Panc1 (cell line): ENCODE data around the gene ARL14EPL. TPM values are rescaled to one million over a fixed set of nuclear protein-coding genes. Genes with fewer than 3 reads are reported as not detected.

Experiments used
- ATAC-seq: fragments of 200-7000 bp; cut with Tn5 transposase; 2 replicates; pipeline ENCODE4 v1.9.1; 2020; ENCODE audit warnings: mild to moderate bottlenecking, moderate library complexity
- BruUV-seq: library from RNA; stranded (reverse); fragments of 400-500 nt; replicated peaks from 2 replicates; lab custom pipeline; 2021; lab: Mats Ljungman, UMichigan
- CTCF ChIA-PET: fragments of 300-600 bp; sonication (Branson Sonifier 250); formaldehyde crosslinking; loops from one replicate; lab custom pipeline; 2022; ENCODE audit warnings: antibody characterized with exemption; lab: Charles Lee
- POLR2A ChIA-PET: fragments of 300-600 bp; sonication (Branson Sonifier 250); formaldehyde crosslinking; loops from one replicate; lab custom pipeline; 2022; ENCODE audit warnings: antibody characterized with exemption; lab: Charles Lee
- DNase-seq: peaks from one replicate; pipeline ENCODE4 v3.0.0-alpha.2; 2010; ENCODE audit warnings: low read depth, low spot score
- H3K27ac ChIP-seq: 2 replicates; pipeline ENCODE4 v1.5.1; 2011; ENCODE audit warnings: mild to moderate bottlenecking, low read length, inconsistent platforms
- H3K27me3 ChIP-seq: fragments of 200-500 bp; sonication (Bioruptor generic); 2 replicates; pipeline ENCODE4 v1.6.0; 2014; ENCODE audit warnings: low read length, inconsistent platforms; ENCODE audit not compliant: control insufficient read depth, insufficient read depth
- H3K36me3 ChIP-seq: fragments of 200-500 bp; sonication (Bioruptor generic); 2 replicates; pipeline ENCODE4 v1.5.1; 2014; ENCODE audit warnings: inconsistent platforms, mild to moderate bottlenecking, low read length, moderate library complexity; ENCODE audit not compliant: control insufficient read depth, insufficient read depth
- H3K4me1 ChIP-seq: 2 replicates; pipeline ENCODE4 v1.5.1; 2011; ENCODE audit warnings: inconsistent platforms, mild to moderate bottlenecking, low read length, moderate library complexity; ENCODE audit not compliant: control insufficient read depth, insufficient read depth
- H3K4me3 ChIP-seq, 2 experiments: 2 replicates each; pipeline ENCODE4 v1.5.1; 2011 to 2012; ENCODE audit warnings: low read depth in 2 of 2, low read length in 2 of 2, mild to moderate bottlenecking in 2 of 2, inconsistent platforms in 1 of 2, moderate library complexity in 1 of 2
- H3K9me3 ChIP-seq: fragments of 200-500 bp; sonication (Bioruptor generic); 2 replicates; pipeline ENCODE4 v1.5.1; 2014; ENCODE audit warnings: low read depth, mild to moderate bottlenecking, inconsistent platforms, low read length, moderate library complexity; ENCODE audit not compliant: control insufficient read depth, insufficient read depth
- POLR2AphosphoS5 ChIP-seq: IDR thresholded peaks from 2 replicates; pipeline ENCODE4 v1.6.1; 2012; ENCODE audit warnings: mild to moderate bottlenecking, low read depth, low read length, moderate library complexity
- SIN3A ChIP-seq: IDR thresholded peaks from 2 replicates; pipeline ENCODE4 v1.6.1; 2012; ENCODE audit warnings: low read depth, mild to moderate bottlenecking, low read length, moderate library complexity, borderline replicate concordance; ENCODE audit not compliant: insufficient read depth
- TCF7L2 ChIP-seq: IDR thresholded peaks from 2 replicates; pipeline ENCODE4 v1.6.1; 2011; ENCODE audit warnings: mild to moderate bottlenecking, low read depth, low read length, inconsistent platforms
- in situ Hi-C: cut with HindIII; loops from 2 replicates; pipeline ENCODE4 v1.10.0; 2016; ENCODE audit warnings: low sequenced_read_pairs, low pct_unique_long_range_greater_than_20kb
- intact Hi-C: fragments of 100-400 bp; cut with micrococcal nuclease; formaldehyde crosslinking; loops from one replicate; pipeline ENCODE4 v1.10.0; 2022; ENCODE audit not compliant: unreplicated experiment
- total RNA-seq: library from RNA; stranded (reverse); gene quantifications from one replicate; pipeline ENCODE4 v1.2.1, GENCODE V29; 2021; ENCODE audit not compliant: unreplicated experiment
- TF ChIP-seq, protein P1 (sequence below), 2 experiments: IDR thresholded peaks; 2 replicates each; pipeline ENCODE4 v1.6.1; 2011 to 2012; ENCODE audit warnings: low read depth in 2 of 2, control low read depth in 1 of 2, low read length in 1 of 2, mild to moderate bottlenecking in 1 of 2, moderate library complexity in 1 of 2; ENCODE audit not compliant: insufficient read depth in 1 of 2
- TF ChIP-seq, protein P2 (sequence below): fragments of 450-650 bp; IDR thresholded peaks from 2 replicates; pipeline ENCODE4 v1.5.1; 2017; ENCODE audit warnings: mild to moderate bottlenecking

ARL14EPL gene
- total RNA-seq, 1 experiment from 2014 or later = not detected

DNA sequence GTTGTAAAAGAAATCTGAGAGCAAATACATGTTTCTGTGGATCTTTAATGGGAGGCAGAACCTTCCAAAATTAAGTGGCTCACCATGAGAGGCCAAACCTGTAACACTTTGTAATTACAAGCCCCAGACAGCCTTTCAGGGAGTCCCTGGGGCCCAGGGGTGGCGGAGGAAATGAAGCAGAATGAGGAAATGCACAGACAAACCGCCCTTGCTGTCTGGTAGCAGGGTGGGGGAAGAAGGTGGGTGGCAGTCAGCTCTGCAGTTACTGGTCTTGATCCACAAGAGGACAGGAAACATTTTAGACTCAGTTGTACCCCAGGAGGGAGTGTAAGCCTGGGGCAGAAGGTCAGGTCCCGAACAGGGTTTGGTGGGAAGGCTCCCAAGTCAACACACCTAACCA, 6.5 kb downstream of the ARL14EPL start:
- no peaks in the 10 kb centered on the region for H3K9me3 ChIP-seq
- no peak overlapping the region for H3K4me3 ChIP-seq
- CTCF ChIA-PET = no interaction called here
- intact Hi-C loops (loop anchor here (5.0 kb wide), 1 partner anchor 197 kb away; the partner anchor contains the start of genes AP3S1 and ATG12), in situ Hi-C loops (no loop called here)
- no peak for DNase-seq
- no peaks in the 10 kb centered on the region for H3K36me3 ChIP-seq
- no peak overlapping the region for H3K27ac ChIP-seq
- no peak for ATAC-seq
- H3K4me1 ChIP-seq = no peaks in the 10 kb centered on the region
- POLR2A ChIA-PET = no interaction called here
- peaks cover 7% of the 10 kb centered on the region; the same call in 1 of the 2 replicates for H3K27me3 ChIP-seq
- no TSS peak for BruUV-seq
- TF ChIP-seq, protein P1, sequence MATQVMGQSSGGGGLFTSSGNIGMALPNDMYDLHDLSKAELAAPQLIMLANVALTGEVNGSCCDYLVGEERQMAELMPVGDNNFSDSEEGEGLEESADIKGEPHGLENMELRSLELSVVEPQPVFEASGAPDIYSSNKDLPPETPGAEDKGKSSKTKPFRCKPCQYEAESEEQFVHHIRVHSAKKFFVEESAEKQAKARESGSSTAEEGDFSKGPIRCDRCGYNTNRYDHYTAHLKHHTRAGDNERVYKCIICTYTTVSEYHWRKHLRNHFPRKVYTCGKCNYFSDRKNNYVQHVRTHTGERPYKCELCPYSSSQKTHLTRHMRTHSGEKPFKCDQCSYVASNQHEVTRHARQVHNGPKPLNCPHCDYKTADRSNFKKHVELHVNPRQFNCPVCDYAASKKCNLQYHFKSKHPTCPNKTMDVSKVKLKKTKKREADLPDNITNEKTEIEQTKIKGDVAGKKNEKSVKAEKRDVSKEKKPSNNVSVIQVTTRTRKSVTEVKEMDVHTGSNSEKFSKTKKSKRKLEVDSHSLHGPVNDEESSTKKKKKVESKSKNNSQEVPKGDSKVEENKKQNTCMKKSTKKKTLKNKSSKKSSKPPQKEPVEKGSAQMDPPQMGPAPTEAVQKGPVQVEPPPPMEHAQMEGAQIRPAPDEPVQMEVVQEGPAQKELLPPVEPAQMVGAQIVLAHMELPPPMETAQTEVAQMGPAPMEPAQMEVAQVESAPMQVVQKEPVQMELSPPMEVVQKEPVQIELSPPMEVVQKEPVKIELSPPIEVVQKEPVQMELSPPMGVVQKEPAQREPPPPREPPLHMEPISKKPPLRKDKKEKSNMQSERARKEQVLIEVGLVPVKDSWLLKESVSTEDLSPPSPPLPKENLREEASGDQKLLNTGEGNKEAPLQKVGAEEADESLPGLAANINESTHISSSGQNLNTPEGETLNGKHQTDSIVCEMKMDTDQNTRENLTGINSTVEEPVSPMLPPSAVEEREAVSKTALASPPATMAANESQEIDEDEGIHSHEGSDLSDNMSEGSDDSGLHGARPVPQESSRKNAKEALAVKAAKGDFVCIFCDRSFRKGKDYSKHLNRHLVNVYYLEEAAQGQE (IDR thresholded peaks at IDR 0.05; ENCODE audit: insufficient read depth in 1 of 2, low read depth in 2 of 2, low read length in 1 of 2) = no peak
- TF ChIP-seq POLR2AphosphoS5 (no peak), SIN3A (no peak), TCF7L2 (no peak)
- TF ChIP-seq, protein P2, sequence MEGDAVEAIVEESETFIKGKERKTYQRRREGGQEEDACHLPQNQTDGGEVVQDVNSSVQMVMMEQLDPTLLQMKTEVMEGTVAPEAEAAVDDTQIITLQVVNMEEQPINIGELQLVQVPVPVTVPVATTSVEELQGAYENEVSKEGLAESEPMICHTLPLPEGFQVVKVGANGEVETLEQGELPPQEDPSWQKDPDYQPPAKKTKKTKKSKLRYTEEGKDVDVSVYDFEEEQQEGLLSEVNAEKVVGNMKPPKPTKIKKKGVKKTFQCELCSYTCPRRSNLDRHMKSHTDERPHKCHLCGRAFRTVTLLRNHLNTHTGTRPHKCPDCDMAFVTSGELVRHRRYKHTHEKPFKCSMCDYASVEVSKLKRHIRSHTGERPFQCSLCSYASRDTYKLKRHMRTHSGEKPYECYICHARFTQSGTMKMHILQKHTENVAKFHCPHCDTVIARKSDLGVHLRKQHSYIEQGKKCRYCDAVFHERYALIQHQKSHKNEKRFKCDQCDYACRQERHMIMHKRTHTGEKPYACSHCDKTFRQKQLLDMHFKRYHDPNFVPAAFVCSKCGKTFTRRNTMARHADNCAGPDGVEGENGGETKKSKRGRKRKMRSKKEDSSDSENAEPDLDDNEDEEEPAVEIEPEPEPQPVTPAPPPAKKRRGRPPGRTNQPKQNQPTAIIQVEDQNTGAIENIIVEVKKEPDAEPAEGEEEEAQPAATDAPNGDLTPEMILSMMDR = no peak

DNA sequence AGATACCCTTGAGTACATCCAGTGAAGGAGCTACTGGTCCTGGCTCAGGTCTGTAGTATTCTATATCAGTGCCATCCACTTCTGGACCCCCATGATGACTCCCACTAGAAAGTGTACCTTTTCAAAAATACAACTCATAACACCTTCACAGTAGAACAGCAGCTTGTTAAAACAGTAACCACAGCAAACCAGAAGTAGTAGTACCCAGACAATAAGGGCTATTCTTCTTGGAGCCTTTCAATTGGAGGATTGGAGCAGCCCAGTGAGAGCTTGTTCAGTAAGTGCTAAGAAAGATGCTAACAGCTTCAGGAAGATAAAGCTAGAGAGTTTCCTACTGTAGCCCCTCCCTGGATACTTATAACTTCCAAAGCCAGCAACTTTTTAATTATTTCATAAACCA, 10.1 kb downstream of the ARL14EPL start:
- in situ Hi-C loops = no loop called here
- Histone ChIP-seq H3K27ac (no peak overlapping the region), H3K4me3 (no peak overlapping the region), H3K9me3 (no peaks in the 10 kb centered on the region), H3K27me3 (peaks cover 7% of the 10 kb centered on the region), H3K36me3 (no peaks in the 10 kb centered on the region), H3K4me1 (no peaks in the 10 kb centered on the region)
- ChIA-PET POLR2A (no interaction called here), CTCF (no interaction called here)
- intact Hi-C loops = no loop called here
- TF ChIP-seq SIN3A = no peak
- TF ChIP-seq POLR2AphosphoS5 = no peak
- TF ChIP-seq, protein P2 = no peak
- no peak for TF ChIP-seq TCF7L2
- TF ChIP-seq, protein P1 (IDR thresholded peaks at IDR 0.05; ENCODE audit: insufficient read depth in 1 of 2, low read depth in 2 of 2, low read length in 1 of 2) = no peak
- ATAC-seq (no peak), DNase-seq (no peak)
- no TSS peak for BruUV-seq
